ENCODE results near the gene C19orf53.

The C19orf53 gene

GRCh38 chr19:13794757-13795589, 20.7 kb downstream of the C19orf53 start, which contains the start of gene ZSWIM4:
Gene ZSWIM4, plus strand, starts transcription at chr19:13795443. Its CDS starts 206 bp downstream, at chr19:13795649.
- Histone ChIP-seq H3K36me3 (ENCODE audit: control insufficient read depth in 5 of 5, insufficient read depth in 5 of 5, low read length in 5 of 5) (no peaks in the 10 kb centered on the region), H3K27ac (ENCODE audit: low read depth, low read length) (peak within 1 kb of the TSS; percentile 93), H3K9me3 (ENCODE audit: control insufficient read depth in 5 of 5, low read length in 5 of 5) (no peaks in the 10 kb centered on the region), H3K4me3 (ENCODE audit: low read depth in 1 of 5, low read length in 5 of 5) (peak within 1 kb of the TSS; percentile 72 to 85 (median 74)), H3K4me1 (ENCODE audit: control insufficient read depth in 5 of 5, insufficient read depth in 5 of 5, low read length in 5 of 5) (peaks cover 4 to 37% (median 33%) of the 10 kb centered on the region in 5 donors), H3K9ac (ENCODE audit: low read length in 5 of 5) (peak within 1 kb of the TSS; percentile 44 to 84 (median 77)), H3K27me3 (ENCODE audit: control insufficient read depth in 5 of 5, insufficient read depth in 4 of 5, low read length in 5 of 5) (no peaks in the 10 kb centered on the region)

GRCh38 chr19:13795595-13796300, 21.5 kb downstream of the C19orf53 start:
- peaks cover 4 to 37% (median 33%) of the 10 kb centered on the region in 5 donors for H3K4me1 ChIP-seq (ENCODE audit: control insufficient read depth in 5 of 5, insufficient read depth in 5 of 5, low read length in 5 of 5)
- peak overlapping the region; percentile 44 to 84 (median 64) for H3K9ac ChIP-seq (ENCODE audit: low read length in 5 of 5)
- no peaks in the 10 kb centered on the region for H3K9me3 ChIP-seq (ENCODE audit: control insufficient read depth in 5 of 5, low read length in 5 of 5)
- H3K27me3 ChIP-seq (ENCODE audit: control insufficient read depth in 5 of 5, insufficient read depth in 4 of 5, low read length in 5 of 5), result no peaks in the 10 kb centered on the region
- peak overlapping the region; percentile 59 to 85 (median 72) for H3K4me3 ChIP-seq (ENCODE audit: low read depth in 1 of 5, low read length in 5 of 5)
- peak overlapping the region; percentile 93 for H3K27ac ChIP-seq (ENCODE audit: low read depth, low read length)
- no peaks in the 10 kb centered on the region for H3K36me3 ChIP-seq (ENCODE audit: control insufficient read depth in 5 of 5, insufficient read depth in 5 of 5, low read length in 5 of 5)

- H3K36me3 ChIP-seq (ENCODE audit: control insufficient read depth in 5 of 5, insufficient read depth in 5 of 5, low read length in 5 of 5), result no peaks in the 10 kb centered on the region
- H3K27me3 ChIP-seq (ENCODE audit: control insufficient read depth in 5 of 5, insufficient read depth in 4 of 5, low read length in 5 of 5), result no peaks in the 10 kb centered on the region
- H3K4me1 ChIP-seq (ENCODE audit: control insufficient read depth in 5 of 5, insufficient read depth in 5 of 5, low read length in 5 of 5), result peaks cover 4 to 37% (median 33%) of the 10 kb centered on the region in 5 donors
- peak overlapping the region; percentile 44 to 84 (median 66) for H3K9ac ChIP-seq (ENCODE audit: low read length in 5 of 5)
- H3K4me3 ChIP-seq (ENCODE audit: low read depth in 1 of 5, low read length in 5 of 5), result peak overlapping the region; percentile 59 to 85 (median 72)
- H3K27ac ChIP-seq (ENCODE audit: low read depth, low read length), result peak overlapping the region; percentile 93
- no peaks in the 10 kb centered on the region for H3K9me3 ChIP-seq (ENCODE audit: control insufficient read depth in 5 of 5, low read length in 5 of 5)
These were observed 22.2 kb downstream of the C19orf53 start for GRCh38 chr19:13796301-13797057.

GRCh38 chr19:13797058-13797440, 22.8 kb downstream of the C19orf53 start:
- Histone ChIP-seq H3K9ac (ENCODE audit: low read length in 5 of 5) (peak overlapping the region; percentile 42 to 84 (median 66)), H3K9me3 (ENCODE audit: control insufficient read depth in 5 of 5, low read length in 5 of 5) (no peaks in the 10 kb centered on the region), H3K27me3 (ENCODE audit: control insufficient read depth in 5 of 5, insufficient read depth in 4 of 5, low read length in 5 of 5) (no peaks in the 10 kb centered on the region), H3K4me1 (ENCODE audit: control insufficient read depth in 5 of 5, insufficient read depth in 5 of 5, low read length in 5 of 5) (peaks cover 4 to 37% (median 33%) of the 10 kb centered on the region in 5 donors), H3K27ac (ENCODE audit: low read depth, low read length) (peak overlapping the region; percentile 93), H3K36me3 (ENCODE audit: control insufficient read depth in 5 of 5, insufficient read depth in 5 of 5, low read length in 5 of 5) (no peaks in the 10 kb centered on the region), H3K4me3 (ENCODE audit: low read depth in 1 of 5, low read length in 5 of 5) (peak overlapping the region in 1 of 5 donors; percentile 6)

GRCh38 chr19:13797870-13798269, 23.6 kb downstream of the C19orf53 start:
- no peaks in the 10 kb centered on the region for H3K27me3 ChIP-seq (ENCODE audit: control insufficient read depth in 5 of 5, insufficient read depth in 4 of 5, low read length in 5 of 5)
- H3K9me3 ChIP-seq (ENCODE audit: control insufficient read depth in 5 of 5, low read length in 5 of 5), result no peaks in the 10 kb centered on the region
- H3K9ac ChIP-seq (ENCODE audit: low read length in 5 of 5), result no peak overlapping the region
- peaks cover 0 to 1% (median 0%) of the 10 kb centered on the region in 5 donors for H3K36me3 ChIP-seq (ENCODE audit: control insufficient read depth in 5 of 5, insufficient read depth in 5 of 5, low read length in 5 of 5)
- peak overlapping the region; percentile 93 for H3K27ac ChIP-seq (ENCODE audit: low read depth, low read length)
- H3K4me1 ChIP-seq (ENCODE audit: control insufficient read depth in 5 of 5, insufficient read depth in 5 of 5, low read length in 5 of 5), result peaks cover 4 to 37% (median 33%) of the 10 kb centered on the region in 5 donors
- no peak overlapping the region for H3K4me3 ChIP-seq (ENCODE audit: low read depth in 1 of 5, low read length in 5 of 5)

GRCh38 chr19:13799669-13800068, 25.4 kb downstream of the C19orf53 start:
- Histone ChIP-seq H3K27me3 (ENCODE audit: control insufficient read depth in 5 of 5, insufficient read depth in 4 of 5, low read length in 5 of 5) (no peaks in the 10 kb centered on the region), H3K9ac (ENCODE audit: low read length in 5 of 5) (no peak overlapping the region), H3K36me3 (ENCODE audit: control insufficient read depth in 5 of 5, insufficient read depth in 5 of 5, low read length in 5 of 5) (peaks cover 0 to 3% (median under 1%) of the 10 kb centered on the region in 5 donors), H3K4me1 (ENCODE audit: control insufficient read depth in 5 of 5, insufficient read depth in 5 of 5, low read length in 5 of 5) (peaks cover 4 to 28% (median 25%) of the 10 kb centered on the region in 5 donors), H3K27ac (ENCODE audit: low read depth, low read length) (no peak overlapping the region), H3K4me3 (ENCODE audit: low read depth in 1 of 5, low read length in 5 of 5) (no peak overlapping the region), H3K9me3 (ENCODE audit: control insufficient read depth in 5 of 5, low read length in 5 of 5) (no peaks in the 10 kb centered on the region)

DNA sequence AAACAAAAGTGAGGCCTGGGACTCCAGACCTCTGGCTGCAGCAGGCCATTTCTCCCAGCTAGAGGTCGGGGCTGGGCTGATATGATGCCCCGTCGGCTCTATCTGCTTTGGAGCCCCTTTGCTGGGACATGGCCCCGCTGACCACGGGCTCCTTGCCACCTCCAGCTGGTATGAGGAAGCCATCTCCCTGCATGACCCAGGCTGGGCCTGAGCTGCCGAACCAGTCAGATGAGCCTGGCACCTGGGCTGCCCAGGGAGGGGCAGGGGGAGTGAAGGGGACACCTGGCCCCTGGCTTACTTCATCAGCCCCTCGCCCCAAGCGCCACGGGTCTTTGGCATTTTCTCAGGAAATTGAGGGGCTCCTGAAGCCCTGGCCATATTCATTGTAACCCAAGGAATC, 28.8 kb downstream of the C19orf53 start:
- Histone ChIP-seq H3K27me3 (ENCODE audit: control insufficient read depth in 5 of 5, insufficient read depth in 4 of 5, low read length in 5 of 5) (no peaks in the 10 kb centered on the region), H3K9ac (ENCODE audit: low read length in 5 of 5) (no peak overlapping the region), H3K27ac (ENCODE audit: low read depth, low read length) (no peak overlapping the region), H3K9me3 (ENCODE audit: control insufficient read depth in 5 of 5, low read length in 5 of 5) (no peaks in the 10 kb centered on the region), H3K36me3 (ENCODE audit: control insufficient read depth in 5 of 5, insufficient read depth in 5 of 5, low read length in 5 of 5) (peaks cover 0 to 12% (median 3%) of the 10 kb centered on the region in 5 donors), H3K4me3 (ENCODE audit: low read depth in 1 of 5, low read length in 5 of 5) (no peak overlapping the region), H3K4me1 (ENCODE audit: control insufficient read depth in 5 of 5, insufficient read depth in 5 of 5, low read length in 5 of 5) (peaks cover 0 to 2% (median 0%) of the 10 kb centered on the region in 5 donors)

DNA sequence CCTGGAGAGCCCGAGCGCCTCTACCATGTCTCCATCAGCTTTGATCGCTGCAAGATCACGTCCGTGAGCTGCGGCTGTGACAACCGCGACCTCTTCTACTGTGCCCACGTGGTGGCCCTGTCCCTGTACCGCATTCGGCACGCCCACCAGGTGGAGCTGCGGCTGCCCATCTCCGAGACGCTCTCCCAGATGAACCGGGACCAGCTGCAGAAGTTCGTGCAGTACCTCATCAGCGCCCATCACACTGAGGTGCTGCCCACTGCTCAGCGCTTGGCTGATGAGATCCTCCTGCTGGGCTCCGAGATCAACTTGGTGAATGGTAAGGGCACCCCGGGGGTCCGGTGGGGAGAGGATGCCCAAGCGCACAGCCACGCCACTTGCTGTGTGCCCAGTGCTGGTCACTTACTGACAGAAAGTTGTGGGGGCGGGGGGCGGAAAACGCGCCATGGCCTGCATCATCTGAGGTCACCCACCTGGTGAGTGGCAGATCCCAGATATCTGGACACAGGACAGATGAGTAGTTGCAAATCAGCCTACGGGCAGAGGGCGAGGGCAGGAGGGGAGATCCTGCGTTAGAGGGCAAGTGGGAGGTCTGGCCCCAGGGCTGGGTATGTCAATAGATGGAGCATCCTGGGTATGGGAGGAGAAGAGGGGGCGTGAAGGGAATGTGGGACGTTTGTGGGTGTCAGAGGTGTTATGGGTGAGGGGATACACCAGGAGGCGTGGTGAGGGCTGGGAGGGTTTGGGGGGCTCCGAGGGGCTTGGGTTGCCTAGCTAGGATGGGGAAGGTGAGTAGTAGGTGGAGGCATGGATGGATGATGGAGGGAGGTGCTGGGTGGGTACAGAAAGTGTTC, 30.8 kb downstream of the C19orf53 start:
- no peaks in the 10 kb centered on the region for H3K27me3 ChIP-seq (ENCODE audit: control insufficient read depth in 5 of 5, insufficient read depth in 4 of 5, low read length in 5 of 5)
- H3K27ac ChIP-seq (ENCODE audit: low read depth, low read length), result no peak overlapping the region
- no peak overlapping the region for H3K9ac ChIP-seq (ENCODE audit: low read length in 5 of 5)
- no peak overlapping the region for H3K4me3 ChIP-seq (ENCODE audit: low read depth in 1 of 5, low read length in 5 of 5)
- H3K9me3 ChIP-seq (ENCODE audit: control insufficient read depth in 5 of 5, low read length in 5 of 5), result no peaks in the 10 kb centered on the region
- H3K36me3 ChIP-seq (ENCODE audit: control insufficient read depth in 5 of 5, insufficient read depth in 5 of 5, low read length in 5 of 5), result peaks cover 0 to 30% (median 15%) of the 10 kb centered on the region in 5 donors
- no peaks in the 10 kb centered on the region for H3K4me1 ChIP-seq (ENCODE audit: control insufficient read depth in 5 of 5, insufficient read depth in 5 of 5, low read length in 5 of 5)

GRCh38 chr19:13806728-13807127, 32.5 kb downstream of the C19orf53 start:
- H3K27me3 ChIP-seq (ENCODE audit: control insufficient read depth in 5 of 5, insufficient read depth in 4 of 5, low read length in 5 of 5), result no peaks in the 10 kb centered on the region
- H3K9ac ChIP-seq (ENCODE audit: low read length in 5 of 5), result no peak overlapping the region
- H3K27ac ChIP-seq (ENCODE audit: low read depth, low read length), result no peak overlapping the region
- peaks cover 0 to 30% (median 15%) of the 10 kb centered on the region in 5 donors for H3K36me3 ChIP-seq (ENCODE audit: control insufficient read depth in 5 of 5, insufficient read depth in 5 of 5, low read length in 5 of 5)
- H3K9me3 ChIP-seq (ENCODE audit: control insufficient read depth in 5 of 5, low read length in 5 of 5), result no peaks in the 10 kb centered on the region
- H3K4me1 ChIP-seq (ENCODE audit: control insufficient read depth in 5 of 5, insufficient read depth in 5 of 5, low read length in 5 of 5), result no peaks in the 10 kb centered on the region
- no peak overlapping the region for H3K4me3 ChIP-seq (ENCODE audit: low read depth in 1 of 5, low read length in 5 of 5)

Measured in subcutaneous abdominal adipose tissue (tissue), 5 donors.